Right ventricle myocardium superior (tissue), 1 donor: ENCODE data around the gene NEGR1. TPM values are rescaled to one million over a fixed set of nuclear protein-coding genes. Genes with fewer than 3 reads are reported as not detected.

Experiments used
- ATAC-seq: fragments of 200-7000 bp; cut with Tn5 transposase; one replicate; pipeline ENCODE4 v1.9.1; 2020; ENCODE audit warnings: mild to moderate bottlenecking; ENCODE audit not compliant: poor library complexity
- DNase-seq: peaks from one replicate; pipeline ENCODE4 v3.0.0-alpha.2; 2020
- intact Hi-C: fragments of 100-400 bp; cut with DNase I; formaldehyde crosslinking; loops from one replicate; pipeline ENCODE4 v1.11.2; 2022
- total RNA-seq: library from RNA; stranded (reverse); fragmentation: NEBNext Ultra II Directional; extraction: Animal tissue kit (Norgen Biotek cat#: 25700); gene quantifications from one replicate; pipeline ENCODE4 v1.2.1, GENCODE V29; 2021
- donor health status: DM: no; HTN: yes; CAD: no; lungs with severe emphysema.

NEGR1 gene
- total RNA-seq, 1 donor from 2014 or later: 15.7 TPM

DNA sequence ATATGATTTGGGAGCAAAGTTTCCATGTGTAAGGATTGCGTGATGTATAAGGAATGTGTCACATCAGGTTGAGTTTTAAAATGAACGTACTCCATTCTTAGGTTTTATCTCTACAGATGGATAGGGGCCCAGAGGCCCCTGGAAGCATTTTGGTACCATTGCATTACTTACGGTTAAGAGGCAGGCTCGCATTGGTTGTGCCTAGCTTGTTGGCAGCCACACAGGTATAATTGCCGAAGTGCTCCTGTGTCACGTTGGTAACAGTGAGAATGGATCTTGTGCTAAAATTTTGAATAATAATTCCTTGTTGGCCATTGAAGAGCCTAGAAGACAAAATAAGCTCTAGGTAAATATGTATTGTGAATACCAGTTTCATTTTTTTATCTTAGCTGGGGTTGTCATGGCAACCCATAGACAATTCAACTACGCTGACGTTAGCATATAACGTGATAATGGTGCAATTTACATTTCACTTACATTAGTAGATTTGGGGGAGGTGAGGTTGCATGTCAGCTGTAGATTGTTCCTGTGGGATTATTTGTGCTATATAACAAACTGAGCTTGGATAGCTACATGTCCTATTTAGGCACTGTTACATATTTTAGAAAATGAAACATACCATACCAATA is 689.6 kb downstream of the NEGR1 start:
- intact Hi-C loops: no loop called here

DNA sequence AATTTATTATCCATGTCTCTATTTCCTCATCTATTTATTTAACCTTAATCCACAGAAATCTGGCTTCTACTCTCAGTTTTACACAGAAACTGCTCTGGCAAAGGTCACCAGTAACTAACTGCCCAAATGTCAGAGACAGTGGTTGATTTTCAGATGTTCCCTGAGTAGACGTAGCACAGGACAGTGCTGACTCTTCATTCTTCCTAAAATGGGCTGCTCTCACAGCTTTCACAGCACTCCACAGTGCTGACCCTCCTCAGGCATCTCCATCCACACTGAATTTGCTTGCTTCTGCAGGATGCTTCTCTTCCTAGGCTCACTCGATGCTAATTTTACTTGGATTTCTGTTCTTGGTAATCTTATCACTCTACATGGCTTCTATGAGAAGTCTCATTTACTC is 693.3 kb downstream of the NEGR1 start:
- intact Hi-C loops: loop anchor here (5.0 kb wide), 1 partner anchor 448 kb away; no protein-coding TSS in a partner anchor
- DNase-seq (no peak), ATAC-seq (peak; percentile 51)

More for the DNA sequence above, 689.6 kb downstream of the NEGR1 start:
- DNase-seq: no peak
- ATAC-seq: no peak

DNA sequence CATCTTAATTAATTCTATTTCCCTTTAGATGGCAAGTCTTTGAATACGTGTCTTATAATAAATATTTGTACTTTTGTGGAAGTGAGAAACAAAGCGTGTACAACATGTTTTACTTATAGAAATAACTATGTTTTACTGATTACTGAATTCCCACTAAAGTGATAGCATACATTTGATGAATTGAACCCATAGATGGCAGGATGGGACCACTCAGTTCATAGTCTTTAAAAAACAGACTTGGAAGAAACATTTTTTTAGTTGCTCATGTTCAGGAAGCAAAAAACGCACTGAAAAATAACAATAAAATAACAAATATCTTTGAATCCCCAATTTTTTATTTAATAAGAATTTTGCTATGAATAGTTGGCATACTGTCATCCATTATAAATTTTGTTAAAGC is 694.4 kb downstream of the NEGR1 start:
- ATAC-seq (peak; percentile 84), DNase-seq (no peak)
- intact Hi-C loops: loop anchor here (5.0 kb wide), 1 partner anchor 449 kb away; no protein-coding TSS in a partner anchor

DNA sequence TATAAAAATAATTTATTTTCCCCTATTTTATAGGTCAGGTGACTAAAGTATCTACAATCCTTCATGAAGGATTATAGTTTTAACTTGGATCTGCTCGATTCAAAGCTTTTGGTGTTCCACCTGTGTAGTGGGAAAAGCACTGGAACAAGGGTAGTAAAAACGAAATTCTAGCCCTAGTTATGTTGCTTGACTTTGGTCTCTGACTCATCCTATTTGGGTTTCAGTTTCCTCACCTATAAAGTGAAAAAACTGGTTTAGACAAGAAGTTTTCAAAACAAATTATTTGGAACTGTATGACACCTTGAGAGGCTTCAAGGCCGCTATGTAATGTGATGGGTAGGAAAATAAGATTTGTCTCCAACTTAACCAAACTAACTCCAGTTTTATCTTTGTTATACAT is 696.3 kb downstream of the NEGR1 start:
- intact Hi-C loops: loop anchor here (5.0 kb wide), 1 partner anchor 451 kb away; no protein-coding TSS in a partner anchor
- DNase-seq (no peak), ATAC-seq (no peak)

DNA sequence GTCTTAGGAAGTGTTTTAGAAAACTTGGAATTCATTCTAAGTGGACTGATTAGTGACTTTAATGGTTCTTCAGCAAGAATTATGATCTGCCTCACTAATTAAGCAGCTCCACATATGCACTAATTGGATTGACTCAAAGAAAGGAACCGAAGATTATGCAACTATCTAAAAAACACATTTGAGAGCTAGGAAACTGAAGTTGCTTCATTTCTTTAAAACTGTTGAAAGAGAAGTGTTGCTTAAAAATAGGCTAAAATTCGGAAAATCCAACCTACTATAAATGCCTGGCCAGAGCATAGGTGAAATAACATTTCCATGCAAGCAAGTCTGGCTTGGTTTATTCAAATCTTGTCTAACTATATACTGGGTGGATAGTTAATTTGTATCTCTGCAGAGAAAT is 698.6 kb downstream of the NEGR1 start:
- intact Hi-C loops: no loop called here
- DNase-seq (no peak), ATAC-seq (no peak)

DNA sequence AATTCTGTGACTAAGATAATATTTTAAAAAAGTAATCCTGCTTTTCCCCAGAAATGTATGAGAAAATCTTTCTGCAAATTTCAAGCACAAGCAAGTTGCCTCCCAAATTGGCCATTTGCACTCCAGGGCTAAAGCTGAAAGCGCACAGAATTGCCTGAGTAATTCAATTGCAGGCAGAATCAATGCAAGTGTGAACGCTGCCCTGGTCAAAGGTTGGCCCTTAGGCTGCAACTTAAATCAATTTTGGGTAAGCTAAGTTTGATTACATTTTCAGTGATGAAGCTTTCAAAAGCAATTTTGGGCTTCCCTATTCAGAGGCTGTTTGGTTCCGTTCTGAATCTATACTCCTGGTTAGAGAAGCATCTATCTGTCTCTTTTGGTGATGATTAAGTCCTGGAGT is 699.7 kb downstream of the NEGR1 start:
- intact Hi-C loops: no loop called here
- DNase-seq (no peak), ATAC-seq (no peak)

DNA sequence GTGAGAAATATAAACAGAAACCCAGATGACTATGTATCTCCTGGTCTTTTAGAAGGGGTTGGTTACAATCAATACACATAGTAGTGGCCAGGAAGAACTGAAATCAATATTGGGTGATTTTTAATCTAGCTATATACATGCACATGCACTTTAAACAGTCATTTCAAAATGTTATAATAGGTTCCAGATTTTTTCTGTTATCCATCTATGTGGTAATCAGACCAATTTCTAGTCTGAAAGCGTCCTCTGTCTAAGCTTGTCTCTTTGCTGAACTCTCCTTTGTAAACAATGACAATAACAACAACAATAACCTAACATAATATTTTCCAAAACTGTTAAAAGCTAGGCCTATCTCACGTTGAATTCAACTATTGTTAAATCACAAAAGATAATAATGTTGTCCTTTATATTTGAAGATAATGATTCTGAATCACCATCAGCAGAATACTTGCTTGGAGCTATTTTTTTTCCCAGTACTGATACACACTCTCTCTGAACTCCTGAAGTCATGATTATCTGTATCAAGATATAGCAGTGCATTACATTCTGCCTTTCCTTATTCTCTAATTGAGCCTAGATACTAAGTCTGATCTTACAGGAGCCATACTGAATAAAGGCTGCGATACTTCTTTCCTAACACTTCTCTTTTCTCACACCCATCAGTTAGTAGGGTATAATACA is 704.7 kb downstream of the NEGR1 start:
- DNase-seq (no peak), ATAC-seq (no peak)
- intact Hi-C loops: no loop called here

DNA sequence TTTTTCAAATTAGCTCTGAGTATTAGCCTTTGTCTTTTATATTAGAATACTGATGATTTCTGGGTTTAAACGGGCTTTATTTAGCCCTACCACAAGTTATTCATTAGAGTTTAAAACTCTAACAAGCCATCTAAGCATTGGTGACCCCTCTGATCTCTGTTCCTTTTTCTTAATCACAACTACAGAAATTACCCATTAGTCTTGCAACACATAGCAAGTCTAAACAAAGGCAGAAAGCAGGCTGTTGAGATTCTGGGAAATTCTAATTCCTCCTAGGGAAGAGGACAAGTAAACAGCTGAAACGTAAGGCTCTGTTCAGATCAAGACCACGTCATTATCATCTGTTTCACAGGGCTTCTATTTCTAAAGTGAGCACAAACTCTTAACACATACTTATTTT is 710.3 kb downstream of the NEGR1 start:
- DNase-seq (no peak), ATAC-seq (no peak)
- intact Hi-C loops: no loop called here

DNA sequence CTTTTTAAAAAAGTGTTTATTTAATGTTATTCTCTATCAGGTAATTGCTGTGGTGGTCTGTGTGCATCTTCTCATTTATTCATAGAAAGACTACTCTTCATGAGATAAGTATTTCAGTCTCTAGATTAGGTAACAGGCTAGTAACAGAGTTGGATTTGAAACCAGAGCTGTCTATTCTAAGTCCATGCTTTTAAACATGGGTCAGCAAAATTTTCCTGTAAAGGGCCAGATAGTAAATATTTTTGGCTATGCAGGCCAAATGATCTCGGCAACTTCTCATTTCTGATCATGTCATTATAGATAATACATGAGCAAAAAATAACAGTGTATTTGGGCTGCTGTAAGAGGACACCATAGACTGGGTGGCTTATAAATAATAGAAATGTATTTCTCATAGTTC is 715.9 kb downstream of the NEGR1 start:
- intact Hi-C loops: no loop called here
- DNase-seq (no peak), ATAC-seq (no peak)

DNA sequence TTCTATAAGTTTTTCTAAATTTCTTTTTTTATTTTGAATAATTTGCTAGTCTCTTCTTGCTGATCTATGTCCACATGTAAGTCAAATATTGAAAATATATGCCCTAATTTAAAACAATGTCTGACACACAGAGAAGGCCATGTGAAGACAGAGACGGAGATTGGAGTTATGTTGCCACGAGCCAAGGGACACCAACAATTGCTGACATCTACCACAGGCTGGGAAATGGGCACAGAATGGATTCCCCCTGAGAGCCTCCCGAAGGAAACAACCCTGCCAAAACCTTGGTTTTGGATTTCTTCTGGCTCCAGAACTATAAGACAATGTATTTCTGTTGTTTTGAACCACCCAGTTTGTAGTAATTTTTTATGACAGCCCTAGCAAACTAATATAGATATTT is 716.5 kb downstream of the NEGR1 start:
- ATAC-seq (no peak), DNase-seq (no peak)
- intact Hi-C loops: no loop called here

DNA sequence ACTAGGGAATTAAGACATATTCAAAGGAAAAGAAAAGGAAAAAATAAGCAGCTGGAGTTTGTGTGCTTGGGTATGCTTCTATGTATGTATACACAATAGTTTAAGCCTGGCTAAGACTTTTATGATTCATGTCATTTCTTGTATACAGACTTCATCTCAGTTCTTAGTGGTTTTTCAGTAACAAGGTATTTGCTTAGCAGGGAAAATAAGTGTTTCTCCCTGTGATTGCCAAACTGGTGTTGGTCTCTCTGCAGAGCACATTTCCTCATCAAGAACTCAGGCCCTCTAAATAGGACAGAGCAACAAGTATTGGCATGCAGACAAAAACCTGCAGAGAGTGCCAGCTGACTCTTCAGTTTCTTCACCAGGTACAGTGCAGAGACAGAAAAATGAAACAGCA is 717.1 kb downstream of the NEGR1 start:
- DNase-seq (no peak), ATAC-seq (peak; percentile 83)
- intact Hi-C loops: no loop called here

DNA sequence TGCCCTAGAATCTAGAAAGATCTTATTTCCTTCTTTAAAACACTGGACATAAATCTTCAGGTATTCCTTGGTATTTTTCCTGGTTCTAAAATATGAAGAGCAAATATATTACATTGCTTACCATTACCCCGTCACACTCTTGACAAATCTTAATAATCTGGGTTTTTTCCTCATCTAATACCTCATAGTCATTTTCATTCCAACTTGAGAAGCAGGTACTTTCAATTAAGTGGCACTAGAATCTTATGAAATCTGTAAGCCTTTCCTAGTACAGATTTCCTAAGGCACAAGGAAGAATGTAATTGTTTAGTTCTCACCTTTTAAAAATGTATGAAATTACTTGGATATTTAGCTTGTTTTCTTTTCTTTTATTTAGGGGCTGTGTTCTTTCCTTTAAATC is 720.0 kb downstream of the NEGR1 start:
- intact Hi-C loops: no loop called here
- DNase-seq: no peak
- no peak for ATAC-seq

DNA sequence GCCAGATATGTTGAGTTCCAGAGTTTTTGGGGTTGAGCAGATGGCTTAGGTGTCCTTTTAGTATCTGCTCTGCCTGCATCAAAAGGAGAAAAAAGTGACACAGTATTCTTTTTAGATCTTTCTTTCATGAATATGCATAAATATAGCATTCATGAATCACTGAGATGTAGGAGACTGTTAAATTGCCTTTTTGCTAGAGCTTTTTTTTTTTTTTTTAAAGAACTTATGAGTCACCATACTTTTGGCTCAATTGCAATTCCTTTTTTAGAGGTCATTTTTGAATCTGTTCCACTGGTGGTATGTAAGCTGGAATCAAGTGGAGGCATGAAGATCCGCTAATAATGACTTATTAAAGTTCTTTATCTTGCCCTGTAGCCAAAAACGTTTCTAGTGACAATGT is 720.6 kb downstream of the NEGR1 start:
- intact Hi-C loops: no loop called here
- peak; percentile 23 for ATAC-seq

DNA sequence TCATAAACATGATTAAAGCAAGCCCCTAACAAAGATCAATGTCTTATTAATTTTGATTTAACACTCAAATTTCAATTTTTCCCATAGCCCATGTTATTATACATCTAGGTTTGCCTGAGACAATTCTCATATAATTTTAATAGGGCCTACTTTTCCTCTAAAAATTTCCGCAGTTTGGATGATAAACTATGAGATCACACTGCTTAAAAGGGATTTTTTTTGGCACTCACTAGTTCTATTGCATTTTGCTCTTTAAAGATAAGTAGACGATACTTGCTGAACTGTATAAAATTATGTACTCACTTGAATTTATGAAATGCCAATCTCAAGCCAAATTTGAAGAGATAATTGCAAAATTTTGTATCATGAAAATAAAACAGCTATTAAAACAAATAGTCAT is 721.1 kb downstream of the NEGR1 start:
- intact Hi-C loops: no loop called here
- DNase-seq (no peak), ATAC-seq (no peak)

More for the DNA sequence above, 720.6 kb downstream of the NEGR1 start:
- DNase-seq: no peak

DNA sequence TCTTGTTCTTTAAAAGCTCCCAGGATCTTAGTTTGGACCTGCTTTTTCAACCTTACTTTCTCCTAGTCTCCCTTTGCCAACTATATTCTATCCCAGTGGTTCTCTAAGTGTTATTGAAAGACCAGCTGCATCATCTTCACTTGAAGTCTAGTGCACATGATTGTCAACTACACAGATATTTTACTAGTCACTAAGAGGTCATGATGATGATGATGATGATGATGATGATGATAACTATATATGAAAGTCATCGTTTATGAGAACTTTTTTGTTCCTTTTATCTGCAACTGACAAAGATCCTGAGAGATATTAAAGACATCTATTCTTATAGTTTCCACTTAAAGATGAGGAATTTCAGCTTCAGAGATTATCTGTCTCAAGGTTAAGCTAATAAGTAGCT is 722.5 kb downstream of the NEGR1 start:
- no peak for ATAC-seq
- intact Hi-C loops: no loop called here
- no peak for DNase-seq

DNA sequence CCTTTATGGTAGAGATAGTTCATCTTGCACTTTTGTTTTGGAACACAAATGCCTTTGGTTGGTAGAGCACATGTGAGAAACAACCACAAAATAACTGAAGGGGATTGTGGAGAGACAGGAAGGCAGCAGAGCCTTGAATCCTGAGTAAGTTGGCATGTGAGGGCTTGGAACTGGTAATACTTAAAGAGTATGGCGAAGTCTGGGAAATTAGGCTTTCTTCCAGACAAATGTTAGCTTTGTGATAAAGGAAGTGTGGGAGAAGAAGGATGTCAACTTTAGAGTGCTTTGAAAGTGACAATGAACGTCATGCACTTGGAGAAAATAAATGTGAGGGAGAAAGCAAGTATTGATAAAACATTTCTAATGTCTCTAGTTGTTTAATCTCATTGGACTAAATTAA is 725.2 kb downstream of the NEGR1 start:
- intact Hi-C loops: no loop called here
- DNase-seq (no peak), ATAC-seq (peak; percentile 85)

DNA sequence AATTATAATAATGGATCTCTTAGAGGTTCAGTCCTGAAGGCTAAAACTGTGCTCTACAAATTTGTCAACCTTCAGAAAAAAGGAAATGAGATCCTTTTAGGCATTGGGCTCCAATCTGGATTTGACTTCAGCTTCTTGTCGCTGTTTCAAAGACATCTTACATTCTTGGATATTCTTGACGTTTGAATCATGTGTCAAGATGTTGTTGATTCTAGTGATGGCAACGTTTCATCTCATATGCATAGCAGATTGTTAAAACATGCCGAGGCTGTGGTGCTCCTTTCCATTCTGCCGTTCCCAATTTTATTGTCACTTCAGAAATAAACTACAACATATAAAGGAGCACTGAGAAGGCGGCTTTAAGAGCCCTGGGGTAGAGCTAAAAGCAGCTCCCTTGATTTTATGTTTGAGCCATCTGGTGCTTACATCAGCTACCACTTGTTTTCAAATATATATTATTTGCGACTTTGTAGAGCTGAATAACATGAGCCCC is 733.9 kb downstream of the NEGR1 start:
- no peak for DNase-seq
- no peak for ATAC-seq
- intact Hi-C loops: no loop called here

DNA sequence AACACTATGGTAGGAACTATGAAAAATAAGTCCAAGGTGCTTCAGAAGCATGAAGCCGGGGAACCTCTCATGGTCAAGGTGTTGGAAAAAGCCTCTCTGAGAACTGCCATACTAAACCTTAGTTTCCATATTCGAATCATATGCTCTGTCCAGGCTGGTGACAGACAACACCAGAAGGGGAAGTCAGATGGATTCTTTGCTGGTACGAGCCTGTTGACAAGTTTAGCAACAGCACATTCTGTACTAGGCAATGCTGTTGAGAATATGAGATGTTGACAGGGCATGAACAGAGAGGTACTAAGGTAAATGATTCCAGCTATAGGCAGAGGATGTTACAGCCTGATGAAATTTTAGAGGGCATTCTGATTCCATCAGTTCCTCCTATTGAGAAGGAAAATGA is 740.2 kb downstream of the NEGR1 start:
- ATAC-seq (peak; percentile 73), DNase-seq (no peak)
- intact Hi-C loops: no loop called here

DNA sequence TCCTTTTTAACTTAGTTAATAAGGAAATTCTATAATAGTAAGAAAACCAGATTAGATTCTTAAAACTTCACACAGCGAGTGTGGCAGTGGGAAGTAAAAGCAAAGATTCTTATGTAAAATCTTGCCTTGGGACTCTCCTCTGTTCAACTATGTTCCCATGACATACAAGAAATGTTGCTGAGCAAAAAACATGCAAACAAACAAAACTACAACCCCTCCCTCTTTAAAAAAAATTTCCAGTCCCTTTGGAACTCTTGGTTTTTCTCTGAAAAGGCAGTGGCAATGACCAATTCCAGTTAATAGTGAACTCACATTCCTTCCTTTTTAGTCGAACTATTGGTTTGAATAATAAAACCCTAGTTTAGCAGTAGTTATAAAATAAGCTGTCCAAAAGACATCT is 748.4 kb downstream of the NEGR1 start:
- no peak for ATAC-seq
- intact Hi-C loops: no loop called here
- no peak for DNase-seq

DNA sequence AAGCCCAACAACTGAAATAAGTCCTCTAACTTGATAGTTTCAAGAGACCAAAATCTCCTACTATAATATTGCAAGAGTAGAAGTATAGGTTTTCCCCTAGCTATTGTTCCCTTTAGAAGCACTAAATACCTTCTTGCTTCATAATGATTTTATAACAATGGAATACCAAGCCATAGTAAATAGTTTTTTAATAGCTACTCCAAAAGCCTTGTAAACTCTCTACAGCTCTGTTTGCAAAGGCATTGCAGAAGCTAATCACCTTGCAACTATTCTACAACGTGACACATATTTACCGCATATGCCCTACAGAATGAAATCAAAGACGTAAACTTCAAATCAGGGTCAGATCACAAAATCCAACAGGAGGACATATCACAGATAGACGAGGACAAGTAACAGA is 750.0 kb downstream of the NEGR1 start:
- ATAC-seq: no peak
- intact Hi-C loops: no loop called here
- DNase-seq: no peak
